GM12801 (cell line): ENCODE results near the gene RACK1.

ENCODE experiments used
- TF ChIP-seq, protein P1 (sequence below): IDR thresholded peaks from one replicate; pipeline ENCODE4 v1.5.1; 2011; ENCODE audit warnings: control low read depth; ENCODE audit not compliant: insufficient read length; ENCODE audit errors: extremely low read depth

The RACK1 gene

DNA sequence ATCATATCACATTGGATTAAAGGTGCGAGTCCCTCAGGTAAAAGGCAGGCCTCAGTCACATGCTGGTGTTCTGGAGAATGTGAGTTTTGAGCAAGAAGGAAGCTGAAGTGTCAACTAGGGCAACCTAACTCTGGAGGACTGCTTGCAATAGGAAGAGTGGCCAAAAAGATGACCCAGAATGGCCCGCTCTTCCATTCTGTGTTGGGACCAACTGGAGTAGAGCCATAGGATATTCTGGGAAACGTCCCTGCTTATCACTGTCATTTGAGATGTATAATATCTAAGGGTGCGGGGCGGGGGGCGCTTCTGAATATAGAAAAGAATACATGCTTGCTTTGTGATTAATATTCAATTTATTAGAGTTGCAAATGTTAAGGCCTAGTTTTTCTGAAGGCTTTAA is 31.6 kb downstream of the RACK1 start:
- TF ChIP-seq, protein P1, sequence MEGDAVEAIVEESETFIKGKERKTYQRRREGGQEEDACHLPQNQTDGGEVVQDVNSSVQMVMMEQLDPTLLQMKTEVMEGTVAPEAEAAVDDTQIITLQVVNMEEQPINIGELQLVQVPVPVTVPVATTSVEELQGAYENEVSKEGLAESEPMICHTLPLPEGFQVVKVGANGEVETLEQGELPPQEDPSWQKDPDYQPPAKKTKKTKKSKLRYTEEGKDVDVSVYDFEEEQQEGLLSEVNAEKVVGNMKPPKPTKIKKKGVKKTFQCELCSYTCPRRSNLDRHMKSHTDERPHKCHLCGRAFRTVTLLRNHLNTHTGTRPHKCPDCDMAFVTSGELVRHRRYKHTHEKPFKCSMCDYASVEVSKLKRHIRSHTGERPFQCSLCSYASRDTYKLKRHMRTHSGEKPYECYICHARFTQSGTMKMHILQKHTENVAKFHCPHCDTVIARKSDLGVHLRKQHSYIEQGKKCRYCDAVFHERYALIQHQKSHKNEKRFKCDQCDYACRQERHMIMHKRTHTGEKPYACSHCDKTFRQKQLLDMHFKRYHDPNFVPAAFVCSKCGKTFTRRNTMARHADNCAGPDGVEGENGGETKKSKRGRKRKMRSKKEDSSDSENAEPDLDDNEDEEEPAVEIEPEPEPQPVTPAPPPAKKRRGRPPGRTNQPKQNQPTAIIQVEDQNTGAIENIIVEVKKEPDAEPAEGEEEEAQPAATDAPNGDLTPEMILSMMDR = no peak

DNA sequence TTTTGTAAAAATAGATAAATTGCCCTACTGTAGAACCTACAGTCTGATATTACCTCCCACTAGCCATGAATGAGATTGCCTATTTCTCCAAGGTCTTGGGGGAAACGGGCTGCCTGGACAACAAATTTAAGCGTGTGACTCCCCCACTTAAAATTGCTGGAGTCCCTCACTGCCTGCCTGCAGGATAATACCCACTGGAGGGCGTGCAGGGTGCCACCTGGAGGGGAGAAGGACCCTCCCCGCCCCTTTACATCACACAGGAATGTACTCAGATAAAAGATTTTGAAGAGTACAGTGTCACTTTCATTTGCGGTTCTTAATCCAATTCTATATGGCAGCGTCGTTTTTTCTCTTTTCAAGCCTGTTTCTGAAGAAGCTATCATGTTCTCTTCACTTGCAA is 32.5 kb downstream of the RACK1 start:
- TF ChIP-seq, protein P1 = no peak

DNA sequence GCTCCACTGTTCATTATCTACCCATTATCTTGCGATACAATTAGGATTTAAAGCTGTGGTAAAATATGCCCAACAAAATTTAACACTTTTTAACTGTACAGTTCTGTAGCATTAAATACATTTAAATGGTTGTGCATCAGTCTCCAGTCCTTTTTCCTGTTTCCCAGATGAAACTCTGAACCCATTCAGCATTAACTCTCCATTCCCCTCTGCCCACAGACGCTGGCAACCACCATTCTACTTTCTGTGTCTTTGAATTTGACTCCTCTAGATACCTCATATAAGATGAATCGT is 35.8 kb downstream of the RACK1 start:
- TF ChIP-seq, protein P1 = no peak

DNA sequence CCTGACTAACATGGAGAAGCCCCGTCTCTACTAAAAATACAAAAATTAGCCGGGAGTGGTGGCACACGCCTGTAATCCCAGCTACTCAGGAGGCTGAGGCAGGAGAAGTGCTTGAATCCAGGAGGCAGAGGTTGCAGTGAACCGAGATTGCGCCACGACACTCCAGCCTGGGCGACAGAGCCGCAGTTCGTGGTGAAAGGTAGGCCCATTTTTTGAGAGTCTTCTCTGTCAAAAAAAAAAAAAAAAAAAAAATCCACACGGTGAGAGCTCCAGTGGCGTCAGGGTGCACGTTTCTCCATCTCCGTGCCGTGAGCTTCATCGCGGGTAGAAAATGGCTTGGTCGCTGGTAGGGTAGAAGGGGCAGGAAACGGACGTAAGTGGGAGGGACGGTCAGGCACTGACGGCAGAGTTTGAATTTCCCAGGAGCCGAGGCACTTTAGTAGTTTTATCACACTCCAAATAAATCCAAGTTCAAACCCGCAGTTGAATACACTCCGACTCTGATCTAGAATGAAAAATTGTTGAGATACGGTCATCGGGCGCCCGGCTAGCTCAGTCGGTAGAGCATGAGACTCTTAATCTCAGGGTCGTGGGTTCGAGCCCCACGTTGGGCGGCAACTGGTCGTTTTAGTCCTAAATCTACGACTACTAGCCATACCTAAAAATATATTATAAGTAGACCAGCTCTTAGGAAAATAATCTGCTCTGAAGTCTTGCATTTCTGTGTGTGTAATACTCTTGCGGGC is 36.3 kb downstream of the RACK1 start:
- TF ChIP-seq, protein P1 = no peak

DNA sequence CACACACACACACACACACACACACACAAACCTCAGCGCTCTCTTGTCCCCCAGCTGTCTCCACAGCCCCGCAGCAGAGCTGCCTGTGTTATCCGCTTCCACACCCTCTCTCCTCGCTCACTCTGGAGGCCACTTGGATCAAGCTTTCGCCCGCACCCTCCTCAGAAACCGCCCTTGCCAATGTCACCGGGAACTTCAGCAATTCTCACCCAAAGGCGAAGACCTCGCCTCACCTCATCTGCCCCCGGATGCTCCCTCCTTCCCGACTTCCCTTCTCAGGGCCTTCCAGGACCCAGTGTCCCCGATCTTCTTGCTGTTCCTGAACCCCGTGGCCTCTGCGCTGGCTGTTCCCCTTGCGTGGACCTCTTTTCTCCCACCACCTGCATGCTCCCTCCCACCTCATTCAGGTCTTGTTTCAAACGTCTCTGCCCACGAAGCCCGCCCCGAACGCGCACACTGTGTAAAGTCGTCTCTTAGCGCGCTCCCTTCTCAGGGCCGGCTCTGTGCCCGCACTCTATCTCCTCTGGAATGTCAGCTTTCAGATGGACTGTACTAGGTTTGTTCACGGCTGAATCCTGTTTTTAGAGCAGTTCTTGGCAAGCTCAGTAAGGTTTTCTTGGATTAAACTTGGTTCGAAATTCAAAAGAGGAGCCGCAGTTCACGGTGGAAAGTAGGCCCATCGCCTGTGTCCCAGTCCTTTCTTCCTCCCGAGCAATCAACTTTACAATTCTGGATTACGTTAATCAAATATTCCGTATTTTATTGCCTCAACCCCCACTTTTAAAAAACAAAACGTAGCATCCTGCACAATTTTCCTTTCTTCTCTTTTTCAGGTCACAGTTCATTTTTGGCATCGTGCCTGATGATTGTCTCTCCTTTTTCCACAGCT is 37.7 kb downstream of the RACK1 start:
- TF ChIP-seq, protein P1 = no peak

DNA sequence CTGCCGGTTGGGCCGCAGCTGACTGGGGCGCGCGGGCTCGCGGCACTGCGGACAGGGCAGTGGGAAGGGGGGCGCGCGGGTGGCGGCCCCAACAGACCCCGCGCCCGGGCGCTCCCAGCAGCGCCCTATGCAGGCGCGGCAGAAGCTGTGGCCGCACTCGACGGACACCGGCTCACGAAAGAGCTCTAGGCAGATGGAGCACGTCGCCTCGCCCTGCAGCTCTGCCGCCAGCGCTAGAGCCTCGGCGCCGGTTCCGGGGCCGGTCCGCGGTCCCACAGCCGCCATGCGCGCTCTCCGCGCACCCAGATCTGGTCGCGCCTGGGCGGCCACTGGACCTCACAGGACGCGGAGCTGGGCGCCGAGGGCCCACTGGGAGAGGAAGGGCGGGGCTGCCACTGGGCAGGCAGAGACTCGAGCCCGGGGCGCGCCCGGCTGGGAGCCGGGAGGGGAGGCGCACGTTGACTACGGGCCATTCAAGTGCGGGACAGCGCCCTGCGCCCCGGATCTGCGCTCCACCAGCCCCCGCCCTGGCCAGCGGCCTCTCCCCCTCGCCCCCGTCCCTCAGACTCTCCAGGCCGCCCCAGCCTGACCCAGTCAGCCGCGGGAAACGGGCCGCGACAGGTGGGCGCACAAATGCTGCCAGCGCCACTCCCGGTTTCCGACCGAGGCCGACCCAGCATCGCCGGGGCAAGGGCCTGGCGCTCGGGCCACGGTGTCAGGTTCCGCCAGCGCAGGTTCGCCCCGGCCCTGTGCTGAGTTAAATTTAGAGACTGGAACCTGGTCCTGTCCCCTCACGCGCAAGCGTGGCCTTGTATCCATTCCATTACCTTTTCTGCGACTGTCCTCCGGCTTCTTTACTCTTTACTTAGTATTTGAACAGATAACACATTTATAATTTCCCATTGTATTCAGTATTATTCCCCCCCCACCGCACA is 38.6 kb downstream of the RACK1 start, which contains the start of gene TRIM7:
TRIM7 (minus strand) TSS at position 371 of the 935 bp plus-strand sequence; CDS start at position 285, 86 bp downstream.
- TF ChIP-seq, protein P1 = no peak
